Esophagus squamous epithelium (tissue), 5 donors: ENCODE measurements around the gene CD40. TPM values are rescaled to one million over a fixed set of nuclear protein-coding genes. Genes with fewer than 3 reads are reported as not detected.

Experiments used
- DNase-seq: peaks from one replicate; lab custom pipeline; 2025; lab: John Stamatoyannopoulos, UW
- H3K27ac ChIP-seq, 4 donors: fragments of 200-600 bp; sonication (generic); one replicate each; pipeline ENCODE4 v1.5.1; 2016 to 2019; ENCODE audit warnings: mild to moderate bottlenecking in 1 of 4
- H3K27me3 ChIP-seq, 4 donors: fragments of 200-600 bp; sonication (generic); 1 replicate in 3 of 4; 2 replicates in 1 of 4; pipeline versions ENCODE4 v1.5.1 to v1.6.0; 2017 to 2021; ENCODE audit warnings: antibody characterized with exemption in 1 of 4
- H3K36me3 ChIP-seq, 3 donors: fragments of 200-600 bp; sonication (generic); one replicate each; pipeline ENCODE4 v1.5.1; 2016 to 2019
- H3K4me1 ChIP-seq, 3 donors: fragments of 200-600 bp; sonication (generic); one replicate each; pipeline ENCODE4 v1.5.1; 2017 to 2019
- H3K4me3 ChIP-seq, 4 donors: fragments of 200-600 bp; sonication (generic); 1 replicate in 3 of 4; 2 replicates in 1 of 4; pipeline ENCODE4 v1.5.1; 2016 to 2019; ENCODE audit warnings: mild to moderate bottlenecking in 2 of 4, moderate library complexity in 1 of 4
- H3K9me3 ChIP-seq, 3 donors: fragments of 200-600 bp; sonication (generic); one replicate each; pipeline ENCODE4 v1.5.1; 2016 to 2019
- POLR2A ChIP-seq, 4 donors: fragments of 450-650 bp; IDR thresholded peaks; one replicate each; pipeline ENCODE4 v1.6.1; 2017; ENCODE audit warnings: antibody characterized with exemption in 4 of 4, mild to moderate bottlenecking in 4 of 4, moderate library complexity in 3 of 4
- WGBS, 2 donors: methylation state at CpG; one replicate each; pipeline ENCODE4 v1.1.5; 2018; 5-methylcytosine and 5-hydroxymethylcytosine counted together
- intact Hi-C: fragments of 100-400 bp; cut with DNase I; formaldehyde crosslinking; loops from one replicate; pipeline ENCODE4 v1.15.0; 2022
- total RNA-seq, 4 donors: library from RNA; depleted of rRNA; stranded (reverse); fragments of >200 nt; gene quantifications; one replicate each; pipeline ENCODE4 v1.1.0, GENCODE V29; 2016
- TF ChIP-seq, protein P1 (sequence below), 6 experiments: fragments of 450-650 bp in 4 of 6; fragments of 200-600 bp in 2 of 6; sonication (generic) in 2 of 6; IDR thresholded peaks; one replicate each; pipeline ENCODE4 v1.5.1; 2016 to 2019; ENCODE audit warnings: antibody characterized with exemption in 6 of 6, mild to moderate bottlenecking in 4 of 6, moderate library complexity in 4 of 6
- donor health status: DM: yes; HTN: yes; CAD: no.

Gene CD40
- total RNA-seq, 4 donors from 2014 or later = 3.2 to 15.3 (median 10.2) TPM

DNA sequence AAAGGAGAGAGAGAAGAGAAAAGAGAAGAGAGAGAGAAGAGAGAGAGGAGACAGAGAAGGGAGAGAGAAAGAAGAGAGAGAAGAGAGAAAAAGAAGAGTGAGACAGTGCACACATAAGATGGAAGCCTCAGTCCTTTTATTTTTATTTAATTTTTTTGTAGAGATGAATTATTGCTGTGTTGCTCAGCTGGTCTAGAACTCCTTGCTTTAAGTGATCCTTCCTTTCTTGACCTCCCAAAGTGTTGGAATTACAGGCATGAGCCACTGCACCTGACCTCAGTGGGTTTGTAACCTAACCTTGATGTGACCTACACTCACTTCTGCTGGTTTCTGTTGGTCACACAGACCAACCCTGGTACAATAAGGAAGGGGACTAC is 6.3 kb upstream of the CD40 start:
- intact Hi-C loops = no loop called here
- no peak overlapping the region for H3K27ac ChIP-seq
- peaks cover 0 to 39% (median 0%) of the 10 kb centered on the region in 4 donors for H3K27me3 ChIP-seq
- no peaks in the 10 kb centered on the region for H3K9me3 ChIP-seq
- no peaks in the 10 kb centered on the region for H3K36me3 ChIP-seq
- no peaks in the 10 kb centered on the region for H3K4me1 ChIP-seq
- no peak for DNase-seq
- no peak overlapping the region for H3K4me3 ChIP-seq
- TF ChIP-seq POLR2A (IDR thresholded peaks at IDR 0.05) = no peak
- TF ChIP-seq, protein P1, sequence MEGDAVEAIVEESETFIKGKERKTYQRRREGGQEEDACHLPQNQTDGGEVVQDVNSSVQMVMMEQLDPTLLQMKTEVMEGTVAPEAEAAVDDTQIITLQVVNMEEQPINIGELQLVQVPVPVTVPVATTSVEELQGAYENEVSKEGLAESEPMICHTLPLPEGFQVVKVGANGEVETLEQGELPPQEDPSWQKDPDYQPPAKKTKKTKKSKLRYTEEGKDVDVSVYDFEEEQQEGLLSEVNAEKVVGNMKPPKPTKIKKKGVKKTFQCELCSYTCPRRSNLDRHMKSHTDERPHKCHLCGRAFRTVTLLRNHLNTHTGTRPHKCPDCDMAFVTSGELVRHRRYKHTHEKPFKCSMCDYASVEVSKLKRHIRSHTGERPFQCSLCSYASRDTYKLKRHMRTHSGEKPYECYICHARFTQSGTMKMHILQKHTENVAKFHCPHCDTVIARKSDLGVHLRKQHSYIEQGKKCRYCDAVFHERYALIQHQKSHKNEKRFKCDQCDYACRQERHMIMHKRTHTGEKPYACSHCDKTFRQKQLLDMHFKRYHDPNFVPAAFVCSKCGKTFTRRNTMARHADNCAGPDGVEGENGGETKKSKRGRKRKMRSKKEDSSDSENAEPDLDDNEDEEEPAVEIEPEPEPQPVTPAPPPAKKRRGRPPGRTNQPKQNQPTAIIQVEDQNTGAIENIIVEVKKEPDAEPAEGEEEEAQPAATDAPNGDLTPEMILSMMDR (IDR thresholded peaks at IDR 0.05) = no peak

DNA sequence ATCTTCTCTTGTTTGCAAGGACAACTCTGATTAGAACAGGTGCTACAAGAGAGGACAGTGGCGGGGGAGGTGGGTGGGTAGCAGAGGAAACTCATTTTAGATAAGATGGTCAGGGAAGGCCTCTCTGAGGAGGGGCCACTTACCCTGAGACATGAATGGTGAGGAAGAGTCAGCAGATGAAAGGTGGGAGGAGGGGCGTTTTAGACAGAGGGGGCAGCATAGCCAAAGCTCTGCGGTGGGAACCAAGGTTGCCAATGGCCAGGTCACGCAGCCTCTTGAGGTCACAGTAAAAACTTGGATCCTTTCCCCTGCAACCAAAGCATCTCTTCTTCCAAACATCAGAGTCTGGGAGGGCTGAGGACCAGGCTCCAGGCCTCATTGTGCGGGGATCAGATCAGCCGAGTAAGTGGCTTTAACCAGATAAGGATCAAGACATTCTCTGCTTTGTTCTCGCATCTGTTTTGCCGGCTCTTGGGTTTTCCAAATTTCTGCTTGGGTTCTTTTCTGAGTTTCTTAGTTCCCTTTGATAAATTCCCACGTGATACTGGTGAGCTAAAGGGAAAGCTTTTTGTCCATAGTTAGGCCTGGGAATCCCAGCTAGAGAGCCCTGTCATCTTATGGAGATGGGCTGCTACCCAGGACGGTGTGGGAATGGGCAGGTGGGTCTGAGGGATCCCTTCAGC is 5.5 kb upstream of the CD40 start:
- no peak overlapping the region for H3K27ac ChIP-seq
- intact Hi-C loops = no loop called here
- no peaks in the 10 kb centered on the region for H3K36me3 ChIP-seq
- no peaks in the 10 kb centered on the region for H3K9me3 ChIP-seq
- DNase-seq = no peak
- peaks cover 0 to 33% (median 0%) of the 10 kb centered on the region in 4 donors for H3K27me3 ChIP-seq
- 77 to 78% methylated on average over 9 of the region's 10 CpGs for WGBS, 2 donors
- H3K4me3 ChIP-seq = no peak overlapping the region
- H3K4me1 ChIP-seq = peaks cover 0 to 7% (median 6%) of the 10 kb centered on the region in 3 donors
- TF ChIP-seq POLR2A (IDR thresholded peaks at IDR 0.05) = no peak
- TF ChIP-seq, protein P1 (IDR thresholded peaks at IDR 0.05) = no peak

- no peak for DNase-seq
- Histone ChIP-seq H3K27me3 (peaks cover 0 to 28% (median 0%) of the 10 kb centered on the region in 4 donors), H3K9me3 (no peaks in the 10 kb centered on the region), H3K4me3 (no peak overlapping the region), H3K36me3 (no peaks in the 10 kb centered on the region), H3K27ac (no peak overlapping the region), H3K4me1 (peaks cover 0 to 12% (median 8%) of the 10 kb centered on the region in 3 donors)
- no peak for TF ChIP-seq POLR2A (IDR thresholded peaks at IDR 0.05)
- TF ChIP-seq, protein P1 (IDR thresholded peaks at IDR 0.05) = no peak
- intact Hi-C loops = no loop called here
- WGBS, 2 donors = 52 to 70% methylated on average over 2 to 3 of the region's 3 CpGs
Measured at GRCh38 chr20:46113113-46113470, 5.0 kb upstream of the CD40 start.

DNA sequence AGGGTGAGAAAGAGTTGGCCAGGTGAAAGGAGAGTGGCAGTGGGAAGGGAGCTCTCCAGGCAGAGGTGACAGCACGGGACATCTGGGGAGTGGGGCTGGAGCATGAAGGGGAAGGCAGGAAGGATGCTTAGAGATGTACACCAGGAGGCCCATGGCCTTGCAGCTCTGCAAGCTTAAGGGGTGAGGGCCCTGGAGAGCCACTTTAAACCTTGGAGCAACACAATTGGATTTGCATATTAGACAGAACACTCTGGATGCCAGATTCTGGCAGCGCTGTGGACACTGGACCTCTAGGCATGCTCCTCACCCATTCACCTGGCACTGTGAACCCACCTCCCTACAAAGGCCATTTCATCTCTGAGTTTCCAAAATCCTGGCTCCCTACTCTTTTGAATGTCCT is 3.7 kb upstream of the CD40 start:
- 65 to 69% methylated on average over 2 of the region's 2 CpGs for WGBS, 2 donors
- no peaks in the 10 kb centered on the region for H3K36me3 ChIP-seq
- peaks cover 10 to 26% (median 15%) of the 10 kb centered on the region in 3 donors for H3K4me1 ChIP-seq
- H3K27me3 ChIP-seq = peaks cover 0 to 16% (median 0%) of the 10 kb centered on the region in 4 donors
- no peak overlapping the region for H3K27ac ChIP-seq
- H3K4me3 ChIP-seq = no peak overlapping the region
- no peaks in the 10 kb centered on the region for H3K9me3 ChIP-seq
- no peak for TF ChIP-seq POLR2A (IDR thresholded peaks at IDR 0.05)
- TF ChIP-seq, protein P1 (IDR thresholded peaks at IDR 0.05) = no peak
- DNase-seq = no peak
- intact Hi-C loops = no loop called here

DNA sequence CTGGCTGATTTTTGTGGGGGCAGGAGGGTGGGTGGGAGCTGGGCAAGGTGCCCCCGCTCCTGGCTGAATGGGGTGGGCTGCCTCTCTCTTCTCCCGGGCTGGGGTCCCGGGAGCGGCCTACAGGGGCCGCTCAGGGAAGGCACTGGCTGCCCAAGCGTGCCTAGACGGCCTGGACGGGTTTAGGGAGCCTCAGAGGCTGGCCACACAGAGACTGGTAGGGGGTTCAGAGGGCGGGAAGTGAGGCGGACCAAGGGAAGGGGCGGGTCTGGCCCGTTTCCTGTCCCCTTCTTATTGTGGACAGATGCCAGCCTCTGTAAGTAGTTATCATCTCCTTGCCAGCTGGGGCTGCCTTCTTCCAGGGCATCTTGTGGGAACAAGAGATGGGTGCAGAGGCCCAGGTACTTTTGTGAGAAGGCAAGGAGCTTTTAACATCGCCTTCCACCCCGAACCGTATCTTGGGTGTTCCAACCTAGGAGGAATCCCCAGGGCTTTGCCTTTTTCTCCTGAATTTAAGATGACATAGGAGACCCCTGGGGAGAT is 437 bp downstream of the CD40 start:
- TF ChIP-seq, protein P1 (IDR thresholded peaks at IDR 0.05) = no peak
- TF ChIP-seq POLR2A (IDR thresholded peaks at IDR 0.05) = no peak
- Histone ChIP-seq H3K36me3 (peaks cover 0 to 16% (median 2%) of the 10 kb centered on the region in 3 donors), H3K27me3 (peaks cover 0 to 7% (median 0%) of the 10 kb centered on the region in 4 donors), H3K9me3 (no peaks in the 10 kb centered on the region), H3K27ac (peak overlapping the region; percentile 70 to 91 (median 82)), H3K4me3 (peak overlapping the region; percentile 35 to 83 (median 54)), H3K4me1 (peaks cover 16 to 57% (median 25%) of the 10 kb centered on the region in 3 donors)
- no peak for DNase-seq
- WGBS, 2 donors = 5% methylated on average over 4 to 10 of the region's 15 CpGs
- intact Hi-C loops = no loop called here
